Heart right ventricle (tissue), 16 donors: ENCODE measurements around the gene BUB3. TPM values are rescaled to one million over a fixed set of nuclear protein-coding genes. Genes with fewer than 3 reads are reported as not detected.

Source experiments
- ATAC-seq, 8 donors: fragments of 200-7000 bp; cut with Tn5 transposase; one replicate each; pipeline ENCODE4 v1.9.1; 2020; ENCODE audit warnings: mild to moderate bottlenecking in 8 of 8, moderate library complexity in 8 of 8, moderate number of reproducible peaks in 1 of 8
- DNase-seq, 2 donors: peaks; one replicate each; pipeline ENCODE4 v3.0.0-alpha.2; 2020
- H3K27ac ChIP-seq, 10 donors: fragments of 200-600 bp; sonication (generic) in 2 of 10; one replicate each; pipeline versions ENCODE4 v1.5.0 to v1.8.0; 2020 to 2022; ENCODE audit warnings: mild to moderate bottlenecking in 3 of 10
- H3K27me3 ChIP-seq, 7 donors: fragments of 200-600 bp; one replicate each; pipeline ENCODE4 v1.8.0; 2021 to 2022; ENCODE audit warnings: mild to moderate bottlenecking in 2 of 7
- H3K36me3 ChIP-seq, 9 donors: fragments of 200-600 bp; sonication (generic) in 1 of 9; one replicate each; pipeline versions ENCODE4 v1.5.0 to v1.8.0; 2020 to 2022; ENCODE audit warnings: mild to moderate bottlenecking in 2 of 9
- H3K4me1 ChIP-seq, 9 donors: fragments of 200-600 bp; sonication (generic) in 1 of 9; one replicate each; pipeline versions ENCODE4 v1.5.0 to v1.8.0; 2020 to 2022; ENCODE audit warnings: mild to moderate bottlenecking in 4 of 9
- H3K4me3 ChIP-seq, 10 donors: fragments of 200-600 bp; sonication (generic) in 2 of 10; one replicate each; pipeline versions ENCODE4 v1.5.0 to v1.8.0; 2020 to 2022; ENCODE audit warnings: mild to moderate bottlenecking in 7 of 10, moderate library complexity in 2 of 10
- H3K9me3 ChIP-seq, 11 donors: fragments of 200-600 bp in 10 of 11; sonication (generic) in 2 of 11; one replicate each; pipeline versions ENCODE4 v1.5.0 to v1.8.0; 2013 to 2022; ENCODE audit warnings: mild to moderate bottlenecking in 2 of 11, control low read depth in 1 of 11, moderate library complexity in 1 of 11
- CTCF ChIP-seq, 9 donors: fragments of 200-600 bp; sonication (generic) in 2 of 9; IDR thresholded peaks; one replicate each; pipeline versions ENCODE4 v1.5.0 to v1.8.0; 2021 to 2022; ENCODE audit warnings: antibody characterized with exemption in 9 of 9, mild to moderate bottlenecking in 5 of 9, moderate library complexity in 1 of 9
- WGBS, 2 donors: extraction: QIAGEN DNeasy Blood & Tissue Kit; methylation state at CpG; one replicate each; pipeline ENCODE4 v1.1.7; 2013; ENCODE audit warnings: inconsistent platforms in 1 of 2; 5-methylcytosine and 5-hydroxymethylcytosine counted together
- intact Hi-C, 10 donors: fragments of 100-400 bp; cut with DNase I; formaldehyde crosslinking; loops; one replicate each; pipeline versions ENCODE4 v1.11.1 to v1.14.2; 2022
- polyA plus RNA-seq, 2 donors: library from polyadenylated mRNA; stranded (reverse); fragments of 200-250 nt; gene quantifications; one replicate each; pipeline ENCODE4 v1.2.3, GENCODE V29; 2013
- total RNA-seq, 10 donors: library from RNA; stranded (reverse); fragmentation: NEBNext Ultra II Directional in 3 of 10; extraction: Animal tissue kit (Norgen Biotek cat#: 25700) in 3 of 10; gene quantifications; one replicate each; pipeline versions ENCODE4 v1.2.1 to v1.2.4, GENCODE V29; 2021 to 2023
- donor health status: Arrhythmogenic right ventricular cardiomyopathy.
- donor health status: ischemic (EF 13 %, LVEDD 7.1; RV severe dilation, severe dysfunction).
- donor health status: healthy with polysubstance abuse.
- donor health status: DM: no; HTN: yes; CAD: no.
- donor health status: DM: no; HTN: no; CAD: no.
- donor health status: ischemic (EF 25% LVEDD 6.9; RV normal size, moderate dysfunction).
- donor health status: ischemic (EF 25% LVEDD 5.7; RV mildly dilated, moderate dysfunction).
- donor health status: healthy.
- donor health status: DM: yes; HTN: yes; CAD: no.
- donor health status: Ischemic cardiomyopathy.
- donor health status: ischemic (EF 35%, LVEDD 5.7; RV mildly dilated, moderate dysfunction).
- donor health status: nonischemic (EF 11% LVEDD 7.7; RV severe dilation, severe dysfunction).
- donor health status: DM: yes; HTN: yes; CAD: no.
- donor health status: PGD.
- donor health status: ischemic (EF 29% LVEDD 5.4; RV normal size, mild dysfunction).
- donor health status: nonischemic (EF 23%, LVEDD 6.1; RV moderate dilation, normal function).

BUB3 gene
- total and polyA plus RNA-seq, 12 donors = 11.4 to 42.0 (median 30.4) TPM

- intact Hi-C loops = no loop called here
- peaks cover 11 to 62% (median 44%) of the 10 kb centered on the region in 9 donors for H3K4me1 ChIP-seq
- TF ChIP-seq CTCF (IDR thresholded peaks at IDR 0.05) = no peak
- H3K27me3 ChIP-seq = peaks cover 54 to 100% (median 99%) of the 10 kb centered on the region in 7 donors
- H3K36me3 ChIP-seq = no peaks in the 10 kb centered on the region
- no peak for DNase-seq
- no peak for ATAC-seq
- H3K9me3 ChIP-seq = no peaks in the 10 kb centered on the region
- WGBS, 2 donors = 1% methylated on average over 51 to 55 of the region's 55 CpGs
- no peak overlapping the region for H3K27ac ChIP-seq
- peak overlapping the region in 2 of 10 donors; percentile 20 to 23 for H3K4me3 ChIP-seq
Measured at GRCh38 chr10:123148414-123149161, 5.6 kb upstream of the BUB3 start.

GRCh38 chr10:123149162-123149567 is 5.0 kb upstream of the BUB3 start:
- H3K27ac ChIP-seq = no peak overlapping the region
- ATAC-seq = no peak
- peaks cover 11 to 66% (median 44%) of the 10 kb centered on the region in 9 donors for H3K4me1 ChIP-seq
- H3K36me3 ChIP-seq = no peaks in the 10 kb centered on the region
- H3K4me3 ChIP-seq = peak overlapping the region in 6 of 10 donors; percentile 22 to 52 (median 44)
- peaks cover 52 to 94% (median 93%) of the 10 kb centered on the region in 7 donors for H3K27me3 ChIP-seq
- no peaks in the 10 kb centered on the region for H3K9me3 ChIP-seq
- intact Hi-C loops = no loop called here
- no peak for TF ChIP-seq CTCF (IDR thresholded peaks at IDR 0.05)
- no peak for DNase-seq
- 3 to 4% methylated on average over 12 of the region's 12 CpGs for WGBS, 2 donors

- WGBS, 2 donors = 1% methylated on average over 76 of the region's 76 CpGs
- ATAC-seq (no peak), DNase-seq (no peak)
- no peak for TF ChIP-seq CTCF (IDR thresholded peaks at IDR 0.05)
- Histone ChIP-seq H3K4me1 (peaks cover 11 to 64% (median 44%) of the 10 kb centered on the region in 9 donors), H3K9me3 (no peaks in the 10 kb centered on the region), H3K4me3 (peak overlapping the region; percentile 11 to 52 (median 42)), H3K36me3 (no peaks in the 10 kb centered on the region), H3K27me3 (peaks cover 52 to 89% (median 88%) of the 10 kb centered on the region in 7 donors), H3K27ac (no peak overlapping the region)
- intact Hi-C loops = loop anchor here in 2 of 10 donors (10.0 kb wide), 2 partner anchors 145 to 165 kb away; partner anchors contain the start of genes ACADSB (in 1 of the 2), IKZF5 (in 1 of the 2) and PSTK (in 1 of the 2)
Measured at GRCh38 chr10:123149568-123150270, 4.5 kb upstream of the BUB3 start.

- Histone ChIP-seq H3K4me1 (peaks cover 11 to 64% (median 47%) of the 10 kb centered on the region in 9 donors), H3K9me3 (no peaks in the 10 kb centered on the region), H3K4me3 (peak overlapping the region in 9 of 10 donors; percentile 3 to 52 (median 42)), H3K27me3 (peaks cover 52 to 81% (median 81%) of the 10 kb centered on the region in 7 donors), H3K27ac (no peak overlapping the region), H3K36me3 (peaks cover 0 to 4% (median 0%) of the 10 kb centered on the region in 9 donors)
- WGBS, 2 donors = 3 to 7% methylated on average over 34 of the region's 34 CpGs
- DNase-seq (no peak), ATAC-seq (no peak)
- intact Hi-C loops = loop anchor here in 2 of 10 donors (10.0 kb wide), 2 partner anchors 146 to 166 kb away; partner anchors contain the start of genes ACADSB (in 1 of the 2), IKZF5 (in 1 of the 2) and PSTK (in 1 of the 2)
- TF ChIP-seq CTCF (IDR thresholded peaks at IDR 0.05) = no peak
Measured at GRCh38 chr10:123150271-123150985, 3.8 kb upstream of the BUB3 start.
